HFFc6 (cell line): ENCODE results near the gene CDKN2A. TPM values are rescaled to one million over a fixed set of nuclear protein-coding genes. Genes with fewer than 3 reads are reported as not detected.
A peak's percentile ranks its signal among the peaks of the same experiment; 100 is the strongest.

Experiments
- DNase-seq: peaks from one replicate; pipeline ENCODE4 v3.0.0-alpha.2; 2018
- H3K27ac Mint-ChIP-seq: 2 replicates; pipeline ENCODE4 v1.8.0; 2020; ENCODE audit warnings: mild to moderate bottlenecking, mixed read lengths
- H3K27me3 Mint-ChIP-seq: 2 replicates; pipeline ENCODE4 v1.8.0; 2021; ENCODE audit warnings: mild to moderate bottlenecking, moderate library complexity, mixed read lengths; ENCODE audit not compliant: insufficient read depth
- H3K36me3 Mint-ChIP-seq: 2 replicates; pipeline ENCODE4 v1.8.0; 2021; ENCODE audit warnings: low read depth, mixed read lengths
- H3K4me1 Mint-ChIP-seq: 2 replicates; pipeline ENCODE4 v1.8.0; 2020; ENCODE audit warnings: low read depth, mixed read lengths
- H3K4me3 Mint-ChIP-seq: 2 replicates; pipeline ENCODE4 v1.8.0; 2020; ENCODE audit warnings: mild to moderate bottlenecking, moderate library complexity, mixed read lengths
- H3K9me3 Mint-ChIP-seq: 2 replicates; pipeline ENCODE4 v1.8.0; 2020; ENCODE audit warnings: mild to moderate bottlenecking, mixed read lengths
- CTCF ChIP-seq: fragments of 200-600 bp; sonication (generic); IDR thresholded peaks from 2 replicates; pipeline ENCODE4 v1.5.0; 2021; ENCODE audit warnings: antibody characterized with exemption, mild to moderate bottlenecking
- total RNA-seq, 6 experiments: library from RNA; stranded (reverse); fragmentation: NEBNext Ultra II Directional; extraction: Animal tissue kit (Norgen Biotek cat#: 25700); gene quantifications; 2 replicates in 1 of 6; 3 replicates in 5 of 6; pipeline ENCODE4 v1.2.3, GENCODE V29; 2021

The CDKN2A gene
- total RNA-seq, 6 experiments from 2014 or later, result 47.7 to 133 (median 121) TPM

GRCh38 chr9:22039258-22039657 is 45.1 kb upstream of the CDKN2A start:
- no peak for DNase-seq
- Mint-ChIP-seq H3K27ac (no peak overlapping the region), H3K36me3 (no peaks in the 10 kb centered on the region), H3K9me3 (no peaks in the 10 kb centered on the region), H3K4me3 (no peak overlapping the region), H3K4me1 (peaks cover 64% of the 10 kb centered on the region), H3K27me3 (no peaks in the 10 kb centered on the region)
- no peak for TF ChIP-seq CTCF

- H3K36me3 Mint-ChIP-seq, result no peaks in the 10 kb centered on the region
- H3K9me3 Mint-ChIP-seq, result no peaks in the 10 kb centered on the region
- DNase-seq, result peak; percentile 32
- TF ChIP-seq CTCF, result peak; percentile 84
- H3K4me1 Mint-ChIP-seq, result peaks cover 58% of the 10 kb centered on the region
- H3K4me3 Mint-ChIP-seq, result no peak overlapping the region
- H3K27ac Mint-ChIP-seq, result peak overlapping the region; percentile 2; the same call in 1 of the 2 replicates
- no peaks in the 10 kb centered on the region for H3K27me3 Mint-ChIP-seq
These were observed 43.9 kb upstream of the CDKN2A start for GRCh38 chr9:22037954-22038690.

- H3K4me1 Mint-ChIP-seq, result peaks cover 58% of the 10 kb centered on the region
- H3K4me3 Mint-ChIP-seq, result no peak overlapping the region
- H3K9me3 Mint-ChIP-seq, result no peaks in the 10 kb centered on the region
- no peak for DNase-seq
- no peak for TF ChIP-seq CTCF
- H3K36me3 Mint-ChIP-seq, result no peaks in the 10 kb centered on the region
- H3K27ac Mint-ChIP-seq, result peak overlapping the region; percentile 2; the same call in 1 of the 2 replicates
- H3K27me3 Mint-ChIP-seq, result no peaks in the 10 kb centered on the region
These were observed 42.9 kb upstream of the CDKN2A start for GRCh38 chr9:22036866-22037626.

- Mint-ChIP-seq H3K4me1 (peaks cover 55% of the 10 kb centered on the region), H3K9me3 (no peaks in the 10 kb centered on the region), H3K27ac (no peak overlapping the region), H3K36me3 (no peaks in the 10 kb centered on the region), H3K27me3 (no peaks in the 10 kb centered on the region), H3K4me3 (no peak overlapping the region)
- no peak for TF ChIP-seq CTCF
- no peak for DNase-seq
These were observed 41.4 kb upstream of the CDKN2A start for GRCh38 chr9:22035591-22036011.

- no peak overlapping the region for H3K4me3 Mint-ChIP-seq
- TF ChIP-seq CTCF, result no peak
- no peaks in the 10 kb centered on the region for H3K9me3 Mint-ChIP-seq
- DNase-seq, result no peak
- no peak overlapping the region for H3K27ac Mint-ChIP-seq
- H3K36me3 Mint-ChIP-seq, result no peaks in the 10 kb centered on the region
- peaks cover 56% of the 10 kb centered on the region for H3K4me1 Mint-ChIP-seq
- no peaks in the 10 kb centered on the region for H3K27me3 Mint-ChIP-seq
These were observed 38.9 kb upstream of the CDKN2A start for GRCh38 chr9:22033012-22033630.
